CD4-positive, alpha-beta T cell treated with Interferon gamma for 1 hour (primary cell): ENCODE data around the gene NFIL3.
"Not testable (repeated sequence)": the region's sequence is repeated elsewhere in the genome, so short reads cannot be mapped to it uniquely, and the experiment has no call there.

Experiments
- DNase-seq: peaks from one replicate; pipeline ENCODE4 v3.0.0-alpha.2; 2020

NFIL3 gene, protein sequence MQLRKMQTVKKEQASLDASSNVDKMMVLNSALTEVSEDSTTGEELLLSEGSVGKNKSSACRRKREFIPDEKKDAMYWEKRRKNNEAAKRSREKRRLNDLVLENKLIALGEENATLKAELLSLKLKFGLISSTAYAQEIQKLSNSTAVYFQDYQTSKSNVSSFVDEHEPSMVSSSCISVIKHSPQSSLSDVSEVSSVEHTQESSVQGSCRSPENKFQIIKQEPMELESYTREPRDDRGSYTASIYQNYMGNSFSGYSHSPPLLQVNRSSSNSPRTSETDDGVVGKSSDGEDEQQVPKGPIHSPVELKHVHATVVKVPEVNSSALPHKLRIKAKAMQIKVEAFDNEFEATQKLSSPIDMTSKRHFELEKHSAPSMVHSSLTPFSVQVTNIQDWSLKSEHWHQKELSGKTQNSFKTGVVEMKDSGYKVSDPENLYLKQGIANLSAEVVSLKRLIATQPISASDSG

DNA sequence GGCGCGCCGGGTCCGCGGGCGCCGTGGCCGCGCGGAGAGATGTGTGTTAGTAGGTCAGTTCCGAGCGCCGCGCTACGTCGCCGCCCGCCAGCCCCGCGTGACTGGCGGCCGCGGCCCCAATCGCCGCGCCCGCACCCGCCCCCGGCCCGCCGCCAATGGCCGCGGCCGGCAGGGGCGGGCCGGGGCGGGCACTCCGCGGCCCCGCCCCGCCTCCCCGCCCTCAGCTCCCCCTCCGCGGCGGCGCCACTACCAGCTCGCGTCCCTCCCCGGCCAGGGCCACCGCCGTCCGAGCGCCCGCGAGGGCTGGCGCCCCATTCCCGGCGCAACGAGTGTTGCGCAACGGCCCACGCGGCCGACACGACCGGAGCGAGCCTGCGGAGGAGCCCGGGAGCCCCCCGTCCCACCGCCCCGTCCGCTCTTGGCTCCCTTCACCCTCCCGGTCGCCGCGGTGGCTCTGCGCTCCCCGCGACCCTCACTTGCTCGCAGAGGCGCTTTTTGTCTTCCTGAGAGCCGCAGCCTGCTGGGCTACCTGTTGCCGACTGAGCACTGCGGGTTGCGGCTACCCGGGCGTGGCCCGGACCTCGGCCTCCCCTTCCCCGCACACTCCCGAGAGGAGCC, at the start of gene NFIL3:
TSS of gene NFIL3 (minus strand) at position 48 of the 618 bp plus-strand sequence. CDS start 13,098 bp downstream, outside the sequence.
- DNase-seq: peak; percentile 77

DNA sequence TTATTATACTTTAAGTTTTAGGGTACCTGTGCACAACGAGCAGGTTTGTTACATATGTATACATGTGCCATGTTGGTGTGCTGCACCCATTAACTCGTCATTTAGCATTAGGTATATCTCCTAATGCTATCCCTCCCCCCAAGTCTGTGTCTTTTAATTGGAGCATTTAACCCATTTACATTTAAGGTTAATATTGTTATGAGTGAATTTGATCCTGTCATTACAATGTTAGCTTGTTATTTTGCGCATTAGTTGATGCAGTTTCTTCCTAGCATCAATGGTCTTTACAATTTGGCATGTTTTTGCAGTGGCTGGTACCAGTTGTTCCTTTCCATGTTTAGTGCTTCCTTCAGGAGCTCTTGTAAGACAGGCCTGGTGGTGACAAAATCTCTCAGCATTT, 47.9 kb upstream of the NFIL3 start:
- DNase-seq: not testable (repeated sequence)

DNA sequence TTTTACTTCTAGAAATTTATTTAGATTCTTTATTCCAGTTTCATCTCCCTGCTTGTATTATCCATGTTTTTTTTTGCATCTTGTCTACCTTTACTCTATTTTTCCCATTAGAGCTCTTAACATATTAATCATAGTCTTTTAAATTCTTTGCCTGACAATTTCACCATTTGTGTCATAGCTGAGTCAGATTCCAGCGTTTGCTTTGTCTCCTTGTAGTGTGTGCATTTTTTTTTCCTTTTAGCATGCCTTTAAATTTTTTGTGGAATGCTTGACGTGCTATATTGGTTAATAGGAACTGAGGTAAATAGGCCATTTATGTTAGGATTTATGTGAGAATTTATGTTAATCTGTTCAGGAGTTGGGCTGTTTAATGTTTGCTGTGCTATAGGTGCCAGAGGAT, 41.8 kb upstream of the NFIL3 start:
- DNase-seq: no peak

DNA sequence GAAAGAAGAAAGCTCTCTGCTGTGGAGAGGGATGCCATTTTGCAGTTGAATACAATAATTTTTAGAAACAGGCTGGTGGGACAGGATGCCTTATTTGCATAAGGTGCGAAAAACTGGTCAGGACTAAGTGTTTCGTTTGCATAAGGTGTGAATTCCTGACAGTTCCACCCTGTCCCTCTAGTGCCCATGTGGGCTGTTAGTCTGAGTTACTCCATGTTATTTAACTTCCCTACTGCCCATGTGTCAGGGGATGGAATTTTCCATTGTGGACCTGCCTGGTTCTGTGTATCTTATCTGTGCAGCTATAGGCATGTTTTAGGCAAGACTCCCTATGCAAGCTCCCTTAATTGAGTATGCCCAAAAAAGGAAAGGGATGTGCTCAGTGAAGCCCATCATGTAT, 35.3 kb upstream of the NFIL3 start:
- DNase-seq: no peak

DNA sequence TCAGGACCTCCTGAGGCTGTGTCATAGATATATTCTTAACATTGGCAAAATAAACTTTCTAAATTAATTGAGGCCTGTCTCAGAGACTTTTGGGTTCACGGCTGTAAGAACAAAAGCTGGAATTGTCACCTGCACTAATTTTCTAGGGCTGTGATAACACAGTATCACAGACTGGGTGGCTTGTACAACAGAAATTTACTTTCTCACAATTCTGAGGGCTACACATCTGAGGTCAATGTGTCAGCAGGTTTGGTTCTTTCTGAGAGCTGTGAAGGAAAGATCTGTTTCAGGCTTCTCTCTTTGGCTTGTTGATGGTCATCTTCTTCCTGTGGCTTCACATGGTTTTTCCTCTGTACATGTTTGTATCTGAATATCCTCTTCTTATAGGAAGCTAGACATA, 29.2 kb upstream of the NFIL3 start:
- no peak for DNase-seq

DNA sequence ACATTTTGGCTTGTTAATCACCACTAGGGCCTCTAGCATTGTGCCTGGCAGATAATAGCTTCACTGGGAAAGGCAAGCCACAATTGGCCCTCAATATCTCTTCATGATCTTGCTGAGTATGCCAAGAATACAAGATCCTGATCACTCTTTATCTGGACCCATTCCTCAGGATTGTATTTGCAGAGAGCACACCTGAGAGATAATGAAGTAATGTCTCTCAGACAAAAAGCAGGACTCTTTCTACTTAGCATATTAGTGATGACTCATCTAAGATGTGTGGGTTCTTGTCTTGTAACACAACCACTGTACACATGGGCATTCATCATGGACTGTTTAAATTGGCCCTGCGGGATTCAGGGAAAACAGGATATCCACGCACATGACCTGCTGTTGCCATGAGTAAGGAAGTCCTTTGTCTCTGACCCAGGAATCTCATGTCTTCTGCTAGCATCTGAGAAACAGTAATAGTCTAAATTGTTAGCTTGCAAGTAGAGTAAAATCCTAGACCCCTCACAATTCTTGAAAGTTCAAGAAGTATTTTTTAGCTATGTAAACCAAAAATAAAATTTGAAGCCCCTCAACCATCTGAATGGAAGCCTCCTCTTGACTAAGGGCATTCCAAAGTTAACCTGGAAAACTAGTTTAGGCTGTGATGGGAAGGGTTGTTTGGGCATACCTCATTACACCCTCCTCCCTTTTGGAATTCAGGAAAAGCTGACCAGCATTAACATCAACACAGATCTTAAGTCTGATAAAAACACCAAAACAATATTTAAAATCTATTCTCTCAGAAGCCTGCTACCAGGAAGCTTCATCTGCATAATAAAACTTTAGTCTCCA, 28.0 kb upstream of the NFIL3 start:
- DNase-seq: no peak

DNA sequence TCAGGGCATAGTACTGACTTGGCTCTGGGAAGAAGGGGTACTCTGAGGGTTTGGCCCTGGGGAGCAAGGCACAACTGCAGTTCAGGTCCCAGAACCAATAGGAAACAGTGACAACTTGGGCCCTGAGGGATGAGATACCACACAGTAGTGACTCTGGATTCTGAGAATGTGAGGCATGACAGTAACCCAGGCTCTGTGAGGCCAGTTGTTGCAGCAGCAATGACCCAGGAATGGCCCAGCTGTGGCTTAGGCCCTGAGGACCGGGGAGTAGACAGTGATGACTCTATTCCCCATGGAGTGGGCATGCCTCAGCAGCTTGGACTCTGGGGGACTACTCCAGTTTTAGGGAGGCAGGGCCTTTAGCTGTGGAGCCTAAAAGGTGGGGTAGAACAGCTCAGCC, 21.5 kb upstream of the NFIL3 start:
- DNase-seq: no peak

DNA sequence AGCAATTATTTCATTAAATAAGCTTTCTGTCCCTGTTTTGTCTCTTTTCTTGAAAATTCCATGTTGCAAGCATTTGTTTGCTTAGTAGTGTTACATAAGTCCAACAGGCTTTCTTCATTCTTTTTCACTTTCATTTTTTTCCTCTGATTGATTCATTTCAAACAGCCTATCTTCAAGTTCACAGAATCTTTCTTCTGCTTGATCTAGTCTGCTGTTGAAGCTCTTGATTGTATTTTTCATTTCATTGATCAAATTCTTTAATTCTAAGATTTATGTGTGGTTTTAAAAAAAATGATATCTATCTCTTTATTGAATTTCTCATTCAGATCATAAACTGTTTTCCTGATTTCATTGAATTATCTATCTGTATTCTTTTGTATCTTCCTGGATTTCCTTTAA, 20.4 kb upstream of the NFIL3 start:
- no peak for DNase-seq

DNA sequence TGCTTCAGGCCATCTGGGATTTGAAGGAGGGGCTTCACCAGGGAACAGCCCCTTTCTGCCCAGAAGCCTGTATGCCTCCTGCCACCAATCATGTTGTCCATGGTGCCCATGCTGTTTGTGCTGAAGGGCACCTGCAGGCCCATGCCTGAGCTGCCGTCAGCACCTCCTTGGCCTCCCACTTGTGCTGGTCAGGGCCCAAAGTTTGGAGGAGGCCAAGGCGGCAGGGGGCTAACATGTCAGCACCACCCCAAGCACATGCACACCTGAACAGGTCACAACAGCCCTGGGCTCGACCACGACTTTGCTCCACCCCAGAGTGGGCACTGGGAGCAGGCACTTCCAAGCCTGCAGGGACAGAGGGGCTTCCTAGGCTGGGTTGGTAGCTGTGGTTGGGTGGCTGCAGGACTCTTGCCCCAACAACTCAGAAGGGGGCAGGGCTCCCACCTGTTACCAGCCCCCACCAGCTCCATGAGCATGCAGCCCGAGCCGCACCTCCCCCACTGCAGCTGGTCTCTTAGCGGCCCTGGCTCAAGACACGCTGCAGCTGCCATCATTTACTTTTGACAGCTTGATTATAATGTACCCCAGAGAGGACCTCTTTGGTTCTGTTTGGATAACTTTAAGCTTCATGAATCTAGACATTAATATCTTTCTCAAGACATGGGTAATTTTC, 19.8 kb upstream of the NFIL3 start:
- DNase-seq: no peak

DNA sequence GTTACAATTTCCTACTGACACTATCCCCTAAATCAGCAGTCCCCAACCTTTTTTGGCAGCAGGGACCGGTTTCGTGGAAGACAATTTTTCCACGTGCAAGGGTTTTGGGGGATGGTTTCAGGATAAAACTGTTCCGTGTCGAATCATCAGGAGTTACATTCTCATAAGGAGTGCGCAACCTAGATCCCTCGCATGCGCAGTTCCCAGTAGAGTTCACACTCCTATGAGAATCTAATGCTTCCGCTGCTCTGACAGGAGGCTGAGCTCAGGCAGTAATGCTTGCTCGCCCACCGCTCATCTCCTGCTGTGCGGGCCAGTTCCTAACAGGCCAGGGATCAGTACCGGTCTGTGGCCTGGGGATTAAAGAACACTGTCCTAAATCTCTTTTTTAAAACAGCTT, 13.2 kb upstream of the NFIL3 start:
- DNase-seq: no peak

DNA sequence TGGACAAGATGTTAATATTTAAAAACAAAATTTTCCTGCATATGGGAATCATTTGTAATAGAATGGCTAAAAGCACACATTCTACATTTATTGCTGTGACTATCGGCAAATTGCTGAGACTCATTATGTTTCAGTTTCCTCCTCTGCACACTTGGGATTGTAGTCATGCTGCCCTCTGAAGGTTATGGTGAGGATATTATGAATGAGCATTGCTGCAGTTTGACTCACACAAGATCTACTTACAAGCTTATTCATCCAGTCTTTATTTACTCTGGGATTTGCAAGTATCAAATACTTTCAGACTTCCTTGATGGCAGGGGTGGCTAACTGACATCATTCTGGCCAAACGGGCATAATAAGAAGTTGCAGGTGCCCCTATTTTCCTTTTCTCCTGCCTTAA, 9.5 kb upstream of the NFIL3 start:
- no peak for DNase-seq

DNA sequence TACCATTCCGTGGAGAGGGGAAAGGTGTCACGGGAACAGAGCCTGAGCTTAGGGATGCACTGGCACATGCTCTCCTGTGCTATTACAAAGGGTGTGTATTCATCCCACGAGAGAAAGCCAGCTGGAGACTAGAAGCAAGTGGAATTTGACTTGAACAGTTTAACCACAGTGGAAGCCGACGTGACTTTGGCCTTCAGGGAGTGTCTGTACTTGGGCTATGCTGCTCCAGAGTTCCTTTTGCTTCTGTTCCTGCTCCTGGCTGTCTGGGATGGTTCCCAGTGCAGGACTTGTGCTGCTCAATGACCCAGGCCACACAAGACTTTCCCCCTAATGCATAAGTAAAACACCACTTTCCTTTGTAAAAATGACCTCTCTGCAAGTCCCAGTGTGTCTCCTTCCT, 7.9 kb upstream of the NFIL3 start:
- no peak for DNase-seq

DNA sequence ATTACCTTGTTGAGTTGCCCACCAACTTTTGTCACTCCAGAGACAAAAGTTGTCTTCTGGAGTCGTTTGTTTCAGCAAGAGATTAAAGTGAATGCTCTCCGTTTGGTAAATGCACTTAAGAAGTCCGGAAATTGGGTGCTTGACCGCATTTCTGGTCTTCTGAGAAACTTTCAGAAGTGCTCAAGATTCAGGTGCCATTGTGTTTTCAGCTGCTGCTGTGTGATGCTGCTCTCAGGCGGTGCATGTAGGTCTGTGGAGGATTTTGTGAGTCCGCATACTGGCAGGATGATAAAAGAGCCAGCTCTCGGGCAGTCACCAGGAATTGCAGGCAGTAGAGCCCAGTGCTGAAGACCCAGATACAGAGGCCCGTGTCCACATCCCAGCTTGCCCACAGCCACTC, 5.9 kb upstream of the NFIL3 start:
- no peak for DNase-seq

DNA sequence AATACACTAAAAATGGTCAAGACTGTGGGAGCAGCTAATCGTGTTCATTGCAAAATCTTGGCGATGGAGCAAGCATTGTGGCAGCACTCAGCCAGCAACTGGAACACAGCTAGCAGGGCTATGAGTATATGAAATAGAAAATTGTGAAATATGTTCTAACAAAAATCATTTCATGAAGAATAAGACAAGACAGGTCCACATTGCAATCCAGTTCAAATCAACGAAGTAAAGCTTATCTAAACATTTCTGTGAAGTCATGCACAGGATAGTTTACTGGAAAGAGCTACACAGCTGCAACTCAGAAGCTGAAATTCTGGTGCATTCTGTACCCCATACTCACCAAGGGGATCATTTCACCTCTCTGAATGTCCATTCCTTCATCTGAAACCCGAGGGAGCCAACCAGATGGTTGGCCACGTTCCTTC, 5.3 kb upstream of the NFIL3 start:
- no peak for DNase-seq

DNA sequence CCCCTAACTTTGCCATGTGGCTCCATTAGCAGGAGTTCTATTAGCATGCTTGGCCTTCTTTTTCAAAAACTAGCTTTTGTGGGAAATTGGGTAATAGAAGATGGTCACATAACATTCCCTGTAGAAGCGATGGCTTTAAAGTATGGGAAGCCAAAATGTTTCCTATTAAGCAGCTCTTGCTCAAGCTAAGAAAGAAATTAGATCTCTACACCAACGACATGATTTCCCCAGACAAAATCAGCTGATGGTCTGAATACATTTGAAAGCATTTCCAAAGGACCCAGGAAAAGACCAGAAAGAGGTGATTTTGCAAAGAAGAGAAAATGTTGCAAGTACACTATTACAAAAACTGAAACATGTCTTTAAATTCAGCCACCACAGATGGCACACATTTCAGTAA, 4.8 kb upstream of the NFIL3 start:
- DNase-seq: no peak

DNA sequence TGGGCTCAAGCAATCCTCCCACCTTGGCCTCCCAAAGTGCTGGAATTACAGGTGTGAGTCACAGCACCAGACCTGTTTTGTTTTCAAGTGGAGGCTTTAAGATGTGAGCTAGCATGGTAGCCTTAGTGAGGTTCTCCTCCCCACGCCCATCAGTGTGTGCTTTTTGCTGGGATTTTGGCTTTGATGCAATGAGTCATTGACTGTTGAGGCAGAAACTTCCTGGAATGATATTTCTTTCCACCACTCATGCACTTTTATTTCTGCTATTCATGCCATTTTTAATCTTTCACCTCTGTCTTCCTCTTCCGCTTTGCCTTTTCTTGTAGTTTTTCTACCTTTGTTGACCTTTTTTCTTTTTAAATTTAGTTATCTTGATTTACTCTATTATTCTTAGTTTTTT, 4.2 kb upstream of the NFIL3 start:
- DNase-seq: no peak

DNA sequence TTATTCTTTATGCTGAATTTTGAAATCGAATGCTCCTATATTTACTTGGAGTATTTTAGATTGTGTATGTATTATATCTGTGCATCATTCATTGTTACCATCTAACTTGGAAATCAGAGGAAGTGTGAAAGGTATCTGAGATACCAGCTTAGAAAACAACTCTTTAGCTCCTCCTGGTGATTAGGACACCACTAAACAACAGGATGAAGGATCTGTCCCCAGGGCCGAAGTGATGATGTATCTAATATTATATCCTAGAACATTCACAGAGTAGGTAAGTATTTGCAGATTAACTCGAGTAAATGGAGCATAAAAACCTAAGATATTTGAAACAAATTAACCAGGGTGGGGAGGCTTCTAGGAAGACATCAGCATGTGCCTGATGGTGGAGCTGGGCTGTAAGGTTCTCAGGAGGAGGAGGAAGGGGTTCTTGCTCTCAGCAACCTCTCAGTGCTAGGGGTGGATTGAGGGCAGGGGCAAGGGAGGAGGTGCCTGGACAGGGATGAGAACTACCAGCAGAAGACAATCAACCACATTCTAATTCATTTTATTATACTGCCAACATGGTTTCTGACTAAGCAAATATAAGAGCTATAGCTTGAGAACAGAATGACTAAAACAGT, 2.6 kb upstream of the NFIL3 start:
- no peak for DNase-seq

DNA sequence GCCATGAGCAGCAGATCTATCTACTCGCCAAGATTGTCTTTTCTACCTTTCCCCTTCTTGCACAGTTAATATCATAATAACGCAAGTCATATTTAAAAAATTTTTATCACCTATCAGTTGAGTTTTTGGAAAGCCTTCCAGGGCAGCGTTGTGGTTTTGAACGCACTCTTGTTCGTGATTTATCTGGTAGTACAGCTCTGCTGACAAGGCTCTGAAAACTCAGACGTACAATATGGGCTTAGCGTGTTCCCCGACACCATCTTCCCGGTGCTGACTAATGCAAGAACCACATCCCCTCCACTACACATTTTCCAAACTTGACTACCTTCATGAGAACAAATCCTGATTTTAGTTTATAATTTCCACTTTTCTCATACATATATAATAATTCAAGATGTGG, 1.6 kb upstream of the NFIL3 start:
- DNase-seq: no peak

DNA sequence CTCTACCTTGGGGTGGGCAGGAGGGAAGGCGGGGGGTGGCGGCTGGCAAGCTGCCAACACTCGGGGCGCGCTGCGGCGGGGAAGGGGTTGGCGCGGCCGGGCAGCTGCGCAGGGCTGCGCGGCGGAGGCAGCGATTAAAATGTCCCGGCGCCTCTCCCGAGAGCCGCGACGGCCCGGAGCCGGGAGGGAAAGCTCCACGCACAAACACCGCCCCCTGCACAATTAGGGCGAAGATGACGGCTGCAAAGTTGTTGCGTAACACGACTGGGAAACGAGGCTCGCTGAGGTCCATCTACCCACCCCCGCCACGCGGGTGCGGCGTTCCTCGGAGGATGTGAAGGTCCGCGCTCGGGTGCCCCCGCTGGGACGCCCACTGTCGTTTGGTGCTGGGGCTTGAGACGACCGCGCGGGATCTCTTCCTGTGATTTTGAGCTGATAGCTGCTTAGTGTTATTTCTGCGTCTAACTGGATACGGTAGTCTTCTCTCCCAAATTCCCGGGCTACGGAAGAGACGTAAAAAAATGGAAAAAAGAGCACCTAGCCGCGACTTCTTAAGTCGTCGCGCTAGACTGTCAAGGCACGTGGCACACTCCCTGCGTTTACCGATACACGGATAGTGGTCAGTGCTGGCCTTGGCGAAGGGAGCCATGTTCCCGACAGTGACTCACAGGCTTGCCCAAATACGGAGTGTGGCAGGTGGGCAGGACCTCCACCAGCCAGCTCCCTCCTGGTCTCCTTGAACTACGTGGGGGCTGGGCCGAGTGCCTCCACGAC, 958 bp upstream of the NFIL3 start:
- peak; percentile 75 for DNase-seq

DNA sequence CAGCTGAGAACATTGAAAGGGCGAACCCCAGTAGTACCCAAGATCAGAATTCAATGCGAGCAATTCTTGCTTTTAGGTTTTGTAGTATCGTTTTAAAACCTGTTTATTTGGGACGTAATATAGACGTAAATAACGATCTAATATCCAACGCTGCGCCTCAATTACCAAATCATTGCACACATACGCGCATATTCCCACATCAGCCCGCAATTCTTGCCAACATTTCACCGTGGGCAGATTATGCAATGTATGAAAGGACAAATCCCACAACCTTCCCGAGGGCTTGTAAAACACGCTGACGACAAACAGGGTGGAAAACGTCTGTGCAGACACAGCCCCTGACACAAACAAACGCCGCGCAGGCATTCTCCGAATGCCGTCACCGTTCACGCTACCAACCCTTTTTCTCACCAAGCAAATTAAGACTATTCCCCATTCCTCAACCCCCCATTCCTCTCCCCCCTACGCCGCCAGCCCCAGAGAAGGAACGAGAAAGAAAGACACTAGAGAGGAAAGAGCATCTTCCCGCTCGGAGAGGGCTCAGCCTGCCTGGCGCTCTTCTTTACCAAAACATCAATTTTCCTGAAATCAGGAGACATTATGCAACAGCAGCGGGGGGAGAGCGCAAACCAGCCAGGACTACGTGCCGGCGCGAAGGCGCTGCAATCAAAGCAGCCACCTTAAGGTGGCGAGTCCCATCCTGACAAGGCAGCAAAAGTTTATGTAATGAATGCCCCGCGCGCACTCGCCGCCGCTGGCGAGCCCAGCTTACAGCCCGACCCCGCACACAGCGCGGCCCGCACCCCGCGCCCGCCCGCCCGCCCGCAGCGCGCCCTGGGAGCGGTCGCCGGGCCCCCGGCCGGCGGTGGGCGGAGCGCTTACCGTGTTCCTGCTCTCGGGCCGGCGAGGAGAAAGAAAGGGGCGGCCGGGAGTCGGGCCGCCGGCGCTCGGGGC, 597 bp downstream of the NFIL3 start:
- DNase-seq: peak; percentile 65
